GM18907 (cell line): ENCODE results near the gene KLHL29.

Experiments used
- ATAC-seq: cut with Tn5 transposase; IDR thresholded peaks from one replicate; pipeline ENCODE4 v1.9.1; 2021; ENCODE audit warnings: mild to moderate bottlenecking, moderate library complexity; ENCODE audit not compliant: unreplicated experiment

KLHL29 gene

GRCh38 chr2:23664066-23664788, 279.2 kb downstream of the KLHL29 start:
- ATAC-seq: no peak

GRCh38 chr2:23666241-23666979, 281.4 kb downstream of the KLHL29 start:
- ATAC-seq: no peak

GRCh38 chr2:23666980-23667357, 282.0 kb downstream of the KLHL29 start:
- ATAC-seq: no peak

GRCh38 chr2:23668756-23669304, 283.9 kb downstream of the KLHL29 start:
- ATAC-seq: no peak

GRCh38 chr2:23669413-23670244, 284.6 kb downstream of the KLHL29 start:
- no peak for ATAC-seq

GRCh38 chr2:23670245-23670592, 285.2 kb downstream of the KLHL29 start:
- no peak for ATAC-seq

- ATAC-seq: no peak
Observed at GRCh38 chr2:23673082-23673481, 288.1 kb downstream of the KLHL29 start.

DNA sequence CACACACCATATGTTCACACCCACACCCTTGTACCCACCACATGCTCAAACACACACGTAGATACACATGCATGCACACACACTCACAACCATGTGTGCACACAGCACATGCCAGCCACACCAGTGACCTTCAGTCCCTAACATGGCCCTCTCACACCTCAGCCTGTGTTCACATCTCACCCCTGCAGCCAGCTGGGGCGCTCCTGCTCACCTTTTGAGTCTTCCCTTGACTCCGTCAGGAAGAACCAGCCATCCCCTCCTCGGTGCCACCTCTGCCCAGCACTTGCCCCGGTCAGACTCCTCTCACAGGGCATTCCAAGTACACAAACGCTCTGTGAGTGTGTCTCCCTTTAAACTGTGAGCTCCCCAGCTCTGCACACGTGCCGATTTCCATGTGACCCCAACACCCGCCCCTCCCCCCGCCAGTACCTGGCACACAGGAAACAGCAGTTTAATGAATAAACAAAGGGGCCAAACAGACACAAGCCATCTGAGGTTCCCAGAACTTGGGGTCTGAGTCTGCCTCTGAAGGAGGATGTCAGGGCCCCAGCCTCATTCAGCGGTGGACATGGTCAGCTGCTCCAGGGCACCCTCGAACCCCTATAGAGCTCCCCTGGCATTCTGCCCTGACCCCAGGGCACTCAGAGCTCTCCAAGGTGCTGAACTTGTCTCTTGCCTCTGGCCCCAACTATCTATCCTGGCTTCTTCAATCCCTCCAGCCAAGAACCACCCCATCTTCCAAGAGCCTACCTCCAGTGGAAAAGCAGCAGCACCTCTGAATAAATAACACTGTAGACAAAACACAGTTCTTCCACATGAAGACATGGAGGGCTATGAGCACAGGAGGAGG, 289.1 kb downstream of the KLHL29 start:
- no peak for ATAC-seq

- ATAC-seq: no peak
Observed at GRCh38 chr2:23675506-23675905, 290.5 kb downstream of the KLHL29 start.

DNA sequence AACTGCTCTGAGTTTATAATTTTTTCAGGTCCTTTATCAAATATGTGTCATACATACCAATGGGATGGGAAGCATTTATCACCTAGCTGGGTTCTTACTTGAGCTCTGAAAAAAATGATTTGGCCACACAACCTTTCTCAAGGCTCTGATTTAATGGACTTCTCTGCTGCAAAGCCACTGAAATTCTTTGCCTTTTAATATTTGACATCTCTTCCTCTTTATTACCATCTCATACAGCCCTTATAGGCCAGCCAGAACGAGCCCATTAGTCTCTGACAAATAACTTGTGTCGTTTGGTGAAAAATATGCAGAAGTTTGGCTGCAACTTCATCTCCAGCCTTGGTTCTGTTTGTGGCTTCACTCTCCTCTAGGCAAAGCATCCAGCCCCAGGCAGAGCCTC, 292.9 kb downstream of the KLHL29 start:
- no peak for ATAC-seq

- ATAC-seq: no peak
Observed at GRCh38 chr2:23679044-23679443, 294.1 kb downstream of the KLHL29 start.

GRCh38 chr2:23680951-23681350, 296.0 kb downstream of the KLHL29 start:
- no peak for ATAC-seq

DNA sequence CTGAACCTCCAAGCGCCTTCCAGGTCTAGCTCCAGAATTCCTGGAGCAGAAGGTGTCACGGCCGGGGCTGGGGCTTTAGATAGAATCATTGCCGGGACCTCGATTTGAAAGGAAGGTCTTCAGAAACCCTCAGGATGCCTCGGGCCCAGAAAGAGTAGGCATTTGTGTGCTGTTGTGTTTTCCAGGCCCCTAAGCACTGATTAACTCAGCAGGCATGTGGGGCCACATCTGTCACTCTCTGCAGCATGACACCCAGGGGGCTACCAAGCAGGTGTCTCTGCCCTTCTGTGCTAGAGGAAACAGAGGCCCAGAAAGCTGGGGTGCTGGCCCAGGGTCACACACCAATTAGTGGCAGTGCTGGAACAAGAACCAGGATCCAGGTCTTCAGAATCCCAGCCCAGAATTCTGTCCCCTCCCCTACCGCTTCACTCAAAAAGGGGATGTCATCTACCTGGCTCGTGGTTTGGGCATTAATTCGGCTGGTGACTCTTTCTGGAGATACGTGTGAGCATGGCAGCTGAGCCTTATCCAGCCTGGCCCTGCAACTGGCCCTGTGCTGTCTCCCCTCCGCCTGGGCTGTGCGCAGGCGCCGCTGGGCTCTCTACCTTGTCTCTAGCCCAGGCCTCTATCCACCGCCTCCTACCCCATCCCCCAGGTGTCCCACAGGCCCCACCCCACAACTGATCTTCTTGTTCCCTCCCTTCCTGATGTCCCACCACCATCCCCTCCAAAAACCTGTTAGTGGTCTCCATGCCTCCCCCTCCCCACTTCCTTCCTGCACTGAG, 296.6 kb downstream of the KLHL29 start:
- ATAC-seq: no peak

DNA sequence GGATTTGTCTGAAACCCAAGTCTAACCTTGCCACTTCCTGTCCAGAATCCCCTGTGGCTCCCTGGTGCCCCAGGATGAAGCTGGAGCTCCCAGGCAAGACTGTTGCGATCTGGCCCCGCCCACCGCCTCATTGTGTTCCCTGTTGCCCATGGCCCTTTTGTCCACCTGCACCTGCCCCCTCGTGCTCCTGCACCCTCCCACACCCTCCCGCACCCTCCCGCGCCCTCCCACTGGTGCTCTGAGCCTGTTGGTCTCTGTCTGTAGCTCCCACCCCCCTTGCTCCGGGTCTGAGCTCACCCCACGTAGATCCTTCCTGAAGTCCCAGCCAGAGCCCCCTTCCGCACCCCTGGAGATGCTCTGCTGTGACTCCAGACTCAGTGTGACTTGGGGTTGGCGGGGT, 297.5 kb downstream of the KLHL29 start:
- ATAC-seq: no peak

DNA sequence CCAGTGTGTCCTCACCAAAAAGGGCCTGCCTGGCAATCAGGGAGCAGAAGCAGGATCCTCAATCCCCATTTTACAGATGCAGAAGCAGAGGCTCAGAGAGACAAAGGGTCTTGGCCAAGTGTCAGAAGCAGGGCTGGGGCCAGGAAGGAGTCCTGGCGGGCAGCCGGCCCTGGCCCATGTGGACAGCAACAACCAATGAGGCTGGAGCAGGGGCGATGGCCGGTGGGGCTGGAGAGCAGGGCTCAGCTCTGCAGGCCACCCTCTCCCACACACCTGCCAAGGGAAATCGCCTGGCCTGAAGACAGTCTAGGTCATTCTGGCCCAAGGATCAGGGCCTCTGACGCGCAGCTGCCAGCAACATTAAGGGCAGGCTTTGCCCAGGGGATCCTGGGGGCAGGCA, 298.0 kb downstream of the KLHL29 start:
- ATAC-seq: no peak

DNA sequence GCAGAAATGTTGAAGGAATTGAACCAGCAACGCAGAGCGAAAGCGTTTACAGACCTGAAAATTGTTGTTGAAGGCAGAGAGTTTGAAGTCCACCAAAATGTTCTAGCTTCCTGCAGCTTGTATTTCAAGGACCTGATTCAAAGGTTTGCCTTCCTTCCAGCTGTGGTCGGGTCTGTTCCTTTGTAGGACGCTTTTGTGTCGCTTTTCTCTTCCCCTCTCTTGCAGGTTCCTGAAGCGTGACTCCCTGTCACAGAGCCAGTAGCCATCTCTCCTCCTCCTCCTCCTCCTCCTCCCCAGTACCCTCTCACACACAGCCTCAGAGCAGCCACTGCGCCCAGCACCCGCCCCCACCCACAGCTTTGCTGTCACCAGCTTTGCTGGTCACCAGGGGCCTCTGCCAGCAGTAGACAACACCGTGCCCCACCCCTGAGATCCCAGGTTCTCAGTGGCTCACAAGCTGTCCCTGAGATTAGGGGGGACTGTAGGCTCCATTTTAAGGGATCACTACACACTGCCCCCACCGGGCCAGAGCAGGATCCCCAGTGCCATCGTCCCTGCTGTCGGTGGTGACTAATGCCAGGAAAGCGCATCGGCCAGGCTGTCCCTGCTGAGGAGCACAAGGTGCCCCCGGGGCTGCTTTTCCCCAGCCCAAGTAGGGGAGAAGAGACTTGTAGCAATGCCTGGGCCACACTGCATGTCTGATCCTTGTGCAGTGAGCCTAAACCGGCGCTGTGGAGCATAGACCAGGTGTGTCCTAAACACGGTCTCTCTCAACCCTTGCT, 299.6 kb downstream of the KLHL29 start:
- ATAC-seq: no peak

- ATAC-seq: no peak
Observed at GRCh38 chr2:23685181-23685580, 300.2 kb downstream of the KLHL29 start.

DNA sequence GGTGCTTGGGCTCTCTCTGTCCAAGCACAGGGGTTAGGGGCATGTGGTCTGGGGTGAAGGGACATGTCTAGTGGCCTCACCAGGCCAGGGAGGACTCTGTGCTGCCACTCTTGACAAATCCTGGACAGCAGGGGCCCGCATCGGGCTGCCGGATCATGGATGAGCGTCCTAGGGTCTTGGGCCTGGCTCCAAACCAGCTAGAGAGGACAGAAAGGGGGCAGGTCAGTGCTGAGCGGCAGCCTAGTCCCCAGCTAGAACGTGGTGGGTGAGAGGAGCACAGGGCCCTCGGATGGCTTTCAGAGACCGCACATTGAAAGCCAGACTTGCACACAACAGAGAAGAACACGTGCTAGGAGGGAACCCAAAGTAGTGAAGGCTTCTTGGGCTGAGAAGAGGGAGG, 300.7 kb downstream of the KLHL29 start:
- ATAC-seq: no peak

DNA sequence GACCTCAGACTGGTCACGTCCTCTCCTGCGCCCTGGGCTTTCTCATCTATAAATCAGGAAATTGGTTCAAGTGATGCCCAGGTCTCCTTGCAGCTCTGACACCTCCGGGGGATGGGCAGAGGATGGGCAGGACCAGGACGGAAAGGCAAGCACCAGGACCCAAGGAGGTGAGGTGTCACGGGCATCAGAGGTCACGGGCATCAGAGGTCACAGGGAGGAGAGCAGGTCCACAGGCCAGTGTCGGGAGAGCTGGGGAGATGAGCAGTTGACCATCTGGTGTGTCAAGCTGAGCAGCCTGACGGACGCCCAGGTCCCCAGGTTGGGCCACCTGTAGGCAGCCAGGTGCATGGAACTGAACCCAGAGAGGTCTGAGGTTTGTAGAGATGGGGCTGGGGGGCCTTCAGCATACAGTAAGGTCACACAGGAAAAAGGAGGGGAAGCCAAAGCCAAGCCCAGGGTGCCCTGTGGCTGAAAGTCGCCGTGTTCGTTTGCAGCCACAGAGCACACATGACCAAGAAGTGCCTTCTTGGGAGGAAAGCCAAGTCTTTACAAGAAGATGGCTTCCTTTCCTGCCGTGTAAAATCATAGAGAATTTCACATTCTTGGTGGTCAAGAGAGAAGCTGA, 301.5 kb downstream of the KLHL29 start:
- ATAC-seq: no peak
